AG09319 (cell line): ENCODE data around the gene EIPR1.

Source experiments
- DNase-seq: peaks from one replicate; pipeline ENCODE4 v3.0.0-alpha.2; 2010; ENCODE audit warnings: low read depth; ENCODE audit errors: extremely low read depth
- TF ChIP-seq, protein P1 (sequence below): IDR thresholded peaks from 2 replicates; pipeline ENCODE4 v1.5.1; 2011; ENCODE audit warnings: low read depth, mild to moderate bottlenecking, inconsistent platforms, low read length, moderate library complexity

The EIPR1 gene

DNA sequence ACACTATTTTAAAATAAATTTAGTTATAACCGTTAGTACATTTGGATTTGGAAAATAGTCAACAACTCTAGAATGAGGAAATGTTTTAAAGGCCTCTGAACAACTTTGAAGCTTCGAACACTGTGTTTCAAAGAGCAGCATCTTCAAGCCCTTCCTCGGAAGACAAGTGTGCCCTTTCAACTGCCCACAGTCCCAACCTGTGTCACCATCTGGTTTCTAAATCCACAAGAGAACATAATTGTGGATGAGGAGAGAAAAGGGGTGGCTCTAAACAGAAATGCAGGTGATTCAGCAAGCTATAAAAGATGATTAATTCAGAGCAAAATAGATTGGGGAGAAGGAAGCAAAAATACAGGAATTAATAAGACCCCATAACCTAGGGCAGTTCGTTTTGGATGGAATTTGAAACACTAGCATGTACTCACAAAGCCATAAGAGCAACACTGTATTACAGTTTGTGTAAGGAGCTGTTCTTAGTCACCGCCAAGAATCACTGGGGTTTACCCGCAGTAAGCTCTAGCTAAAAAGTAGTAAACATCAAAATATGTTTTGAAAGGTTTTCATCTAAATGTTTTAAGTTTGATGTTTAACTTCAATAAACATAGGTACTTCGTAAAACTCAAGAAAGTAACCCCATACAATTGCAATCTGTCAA lies 160.7 kb downstream of the EIPR1 start:
- DNase-seq = no peak
- TF ChIP-seq, protein P1, sequence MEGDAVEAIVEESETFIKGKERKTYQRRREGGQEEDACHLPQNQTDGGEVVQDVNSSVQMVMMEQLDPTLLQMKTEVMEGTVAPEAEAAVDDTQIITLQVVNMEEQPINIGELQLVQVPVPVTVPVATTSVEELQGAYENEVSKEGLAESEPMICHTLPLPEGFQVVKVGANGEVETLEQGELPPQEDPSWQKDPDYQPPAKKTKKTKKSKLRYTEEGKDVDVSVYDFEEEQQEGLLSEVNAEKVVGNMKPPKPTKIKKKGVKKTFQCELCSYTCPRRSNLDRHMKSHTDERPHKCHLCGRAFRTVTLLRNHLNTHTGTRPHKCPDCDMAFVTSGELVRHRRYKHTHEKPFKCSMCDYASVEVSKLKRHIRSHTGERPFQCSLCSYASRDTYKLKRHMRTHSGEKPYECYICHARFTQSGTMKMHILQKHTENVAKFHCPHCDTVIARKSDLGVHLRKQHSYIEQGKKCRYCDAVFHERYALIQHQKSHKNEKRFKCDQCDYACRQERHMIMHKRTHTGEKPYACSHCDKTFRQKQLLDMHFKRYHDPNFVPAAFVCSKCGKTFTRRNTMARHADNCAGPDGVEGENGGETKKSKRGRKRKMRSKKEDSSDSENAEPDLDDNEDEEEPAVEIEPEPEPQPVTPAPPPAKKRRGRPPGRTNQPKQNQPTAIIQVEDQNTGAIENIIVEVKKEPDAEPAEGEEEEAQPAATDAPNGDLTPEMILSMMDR = no peak

DNA sequence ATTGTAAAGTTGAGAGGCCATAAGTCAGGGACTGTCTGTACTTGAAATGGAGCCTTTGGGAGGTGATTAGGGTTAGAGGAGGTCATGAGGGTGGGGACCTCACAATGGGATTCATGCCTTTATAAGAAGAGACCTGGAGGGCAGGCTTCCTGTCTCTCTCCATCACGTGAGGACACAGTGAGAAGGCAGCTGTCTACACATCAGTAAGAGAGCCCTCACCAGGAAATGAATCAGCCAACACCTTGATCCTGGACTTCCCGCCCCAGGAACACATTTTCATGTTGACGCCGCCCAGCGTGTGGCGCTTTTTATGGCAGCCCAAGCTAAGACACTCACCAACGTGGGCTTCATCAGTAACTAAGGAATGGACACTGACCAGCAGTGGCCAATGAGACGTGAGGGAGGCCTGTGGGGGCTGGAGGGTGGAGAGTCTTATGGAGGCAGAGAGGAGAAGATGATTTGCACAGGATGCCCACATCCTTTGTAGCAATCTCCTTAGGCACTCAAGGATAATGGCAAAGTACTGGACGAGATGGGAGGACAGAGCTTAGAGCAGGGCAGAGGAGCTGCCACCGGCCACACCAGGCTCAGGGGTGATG lies 162.7 kb downstream of the EIPR1 start:
- no peak for DNase-seq
- TF ChIP-seq, protein P1 = no peak

DNA sequence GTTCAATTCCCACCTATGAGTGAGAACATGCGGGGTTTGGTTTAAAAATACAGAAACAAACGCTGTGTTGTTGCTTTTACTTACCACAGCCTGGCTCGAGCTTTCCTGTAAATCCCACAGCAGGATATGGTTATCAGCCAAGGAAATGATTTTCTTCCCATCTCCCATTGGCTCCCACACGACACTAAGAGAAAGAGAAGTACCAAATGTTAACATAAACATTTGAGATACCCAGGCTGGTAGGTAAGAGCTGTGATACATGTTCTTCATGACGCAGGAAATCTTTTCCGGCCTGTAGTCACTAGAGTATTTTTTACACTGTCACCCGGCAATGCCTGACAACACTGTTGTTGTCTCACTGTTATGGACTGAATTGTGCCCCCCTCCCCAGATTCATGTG lies 163.6 kb downstream of the EIPR1 start:
- no peak for DNase-seq
- TF ChIP-seq, protein P1 = no peak

DNA sequence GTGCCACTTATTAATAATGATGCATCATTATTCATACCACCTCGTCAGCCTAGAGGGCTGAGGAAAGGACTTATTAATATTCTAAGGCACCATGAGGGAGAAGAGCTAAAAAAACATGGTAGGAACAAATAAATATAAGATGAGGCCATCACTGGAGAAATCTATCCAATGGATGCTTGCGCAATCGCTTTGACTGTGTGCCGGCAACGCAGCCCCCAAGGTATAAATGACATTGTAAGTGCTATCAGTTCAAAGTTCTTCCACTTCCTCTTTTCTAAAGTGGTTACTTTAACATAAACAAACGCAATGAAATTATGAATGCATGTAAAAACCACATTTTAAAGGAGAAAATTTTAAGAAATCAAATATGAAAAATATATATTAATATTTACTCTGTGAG lies 164.6 kb downstream of the EIPR1 start:
- TF ChIP-seq, protein P1 = no peak
- no peak for DNase-seq

DNA sequence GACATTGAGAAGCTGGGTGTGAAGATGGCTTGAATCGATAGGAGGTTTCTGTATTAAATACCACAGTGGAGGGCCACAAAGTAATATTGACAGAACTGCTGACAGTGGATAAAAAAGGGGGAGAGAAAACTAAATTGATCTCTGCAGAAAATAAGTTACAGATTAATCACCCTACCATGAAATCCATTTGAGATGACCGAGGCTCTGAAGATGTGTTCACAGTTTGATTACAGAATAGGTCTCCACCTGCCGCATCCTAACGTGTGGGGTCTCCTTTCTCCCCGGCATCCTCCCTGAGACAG lies 165.6 kb downstream of the EIPR1 start:
- no peak for DNase-seq

DNA sequence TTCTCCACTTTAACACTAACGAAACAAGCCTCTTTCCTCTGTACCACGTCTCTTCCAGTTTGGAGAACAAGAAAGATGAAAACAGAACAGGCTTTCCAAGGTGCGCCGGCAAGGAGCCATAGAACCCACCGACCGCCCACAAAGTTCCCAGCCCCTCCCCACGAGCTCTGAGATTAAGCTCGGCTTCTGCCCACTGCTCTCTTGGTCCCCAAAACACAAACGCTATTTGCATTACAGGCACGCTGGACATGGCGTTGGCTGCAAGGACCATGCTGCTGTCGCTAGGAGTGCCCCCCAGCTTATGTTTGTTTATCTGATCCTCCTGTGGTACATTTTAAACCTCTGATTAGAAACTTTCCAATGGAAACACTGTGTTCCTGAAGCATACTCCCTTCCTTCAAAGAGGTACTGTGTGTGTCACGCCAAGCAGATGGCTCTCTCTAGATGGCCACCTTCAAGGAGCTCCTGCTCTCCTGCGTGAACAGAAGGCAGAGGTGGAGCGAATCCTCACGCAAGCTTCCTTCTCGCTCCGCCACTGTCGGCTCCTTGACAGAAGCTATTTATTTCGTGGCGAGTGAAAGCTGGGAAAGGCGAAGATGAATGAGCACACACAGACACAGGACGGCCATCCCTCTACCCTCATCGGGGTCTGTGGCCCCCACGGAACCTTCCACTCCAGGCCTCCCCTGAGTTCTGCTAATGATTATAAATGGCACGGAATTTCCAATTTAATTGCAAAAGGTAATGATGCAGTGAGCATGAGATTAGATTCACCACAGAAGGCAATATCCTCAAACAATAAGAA lies 166.2 kb downstream of the EIPR1 start:
- TF ChIP-seq, protein P1 = no peak
- no peak for DNase-seq

More for the DNA sequence above, 165.6 kb downstream of the EIPR1 start:
- TF ChIP-seq, protein P1 = no peak

DNA sequence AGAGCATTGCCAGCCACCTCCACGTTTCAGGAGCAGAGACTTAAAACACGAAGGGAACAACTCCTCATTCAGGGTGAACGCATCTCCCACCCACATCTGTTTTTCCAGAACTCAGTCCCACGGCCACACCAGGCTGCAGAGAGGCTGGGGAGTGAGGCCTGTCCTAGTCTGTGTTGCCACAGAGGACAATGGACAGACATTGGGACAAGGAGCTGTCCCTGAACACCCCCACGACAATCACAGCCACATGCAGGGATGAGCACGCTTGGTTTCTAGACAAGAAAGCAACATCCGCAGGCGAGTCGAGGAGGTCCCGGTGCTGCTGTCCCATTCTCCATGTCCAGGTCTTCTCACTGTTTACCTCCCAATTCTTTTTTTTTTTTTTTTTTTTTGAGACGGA lies 167.4 kb downstream of the EIPR1 start:
- TF ChIP-seq, protein P1 = no peak
- no peak for DNase-seq
